SK-N-SH treated with all-trans-retinoic acid at 6 μM for 48 hours (cell line): Measurements from ENCODE around the gene SDC4.

Experiments
- ESRRG ChIP-seq: fragments of 250-450 bp; sonication (Bioruptor Pico); IDR thresholded peaks from 2 replicates; pipeline ENCODE4 v1.6.1; 2021; ENCODE audit warnings: mild to moderate bottlenecking
- PPARA ChIP-seq: fragments of 250-450 bp; sonication (Bioruptor Pico); IDR thresholded peaks from 2 replicates; pipeline ENCODE4 v1.5.0; 2020; ENCODE audit warnings: mild to moderate bottlenecking, borderline replicate concordance
- ZC3H10 ChIP-seq: fragments of 250-450 bp; sonication (Bioruptor Pico); IDR thresholded peaks from 2 replicates; pipeline ENCODE4 v1.5.1; 2021; ENCODE audit warnings: mild to moderate bottlenecking, moderate library complexity
- TF ChIP-seq, protein P1 (sequence below): fragments of 250-450 bp; sonication (Bioruptor Pico); IDR thresholded peaks from 2 replicates; pipeline ENCODE4 v1.5.1; 2021; ENCODE audit warnings: mild to moderate bottlenecking, moderate library complexity

DNA sequence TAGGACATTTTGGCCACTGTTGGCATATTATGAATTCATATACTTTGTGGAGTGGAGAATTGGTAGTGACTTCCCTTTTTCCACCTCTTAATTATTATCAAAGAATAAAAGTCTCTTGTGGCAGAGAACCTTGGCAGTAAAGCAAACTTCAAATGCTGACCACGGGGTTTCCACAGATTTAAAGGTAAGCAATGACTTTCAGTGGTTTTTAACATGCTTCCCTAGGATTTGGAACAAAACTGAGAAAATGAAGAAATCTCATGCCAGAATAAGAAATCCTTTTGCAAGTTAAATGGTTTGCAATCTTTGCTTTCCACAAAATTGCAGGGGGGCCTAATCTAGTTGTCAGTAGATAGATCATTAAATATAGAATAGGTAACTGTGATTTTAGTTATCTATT, 2.0 kb upstream of the SDC4 start:
- TF ChIP-seq, protein P1, sequence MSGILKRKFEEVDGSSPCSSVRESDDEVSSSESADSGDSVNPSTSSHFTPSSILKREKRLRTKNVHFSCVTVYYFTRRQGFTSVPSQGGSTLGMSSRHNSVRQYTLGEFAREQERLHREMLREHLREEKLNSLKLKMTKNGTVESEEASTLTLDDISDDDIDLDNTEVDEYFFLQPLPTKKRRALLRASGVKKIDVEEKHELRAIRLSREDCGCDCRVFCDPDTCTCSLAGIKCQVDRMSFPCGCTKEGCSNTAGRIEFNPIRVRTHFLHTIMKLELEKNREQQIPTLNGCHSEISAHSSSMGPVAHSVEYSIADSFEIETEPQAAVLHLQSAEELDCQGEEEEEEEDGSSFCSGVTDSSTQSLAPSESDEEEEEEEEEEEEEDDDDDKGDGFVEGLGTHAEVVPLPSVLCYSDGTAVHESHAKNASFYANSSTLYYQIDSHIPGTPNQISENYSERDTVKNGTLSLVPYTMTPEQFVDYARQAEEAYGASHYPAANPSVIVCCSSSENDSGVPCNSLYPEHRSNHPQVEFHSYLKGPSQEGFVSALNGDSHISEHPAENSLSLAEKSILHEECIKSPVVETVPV (CRISPR knock-in tag): no peak
- TF ChIP-seq ZC3H10: no peak
- TF ChIP-seq PPARA (CRISPR knock-in tag): no peak
- TF ChIP-seq ESRRG: no peak
